HepG2 (cell line): ENCODE results near the gene ENDOU. TPM values are rescaled to one million over a fixed set of nuclear protein-coding genes. Genes with fewer than 3 reads are reported as not detected.

ENCODE experiments used
- EP300 ChIP-seq, 3 experiments: sonication (generic) in 1 of 3; formaldehyde crosslinking in 1 of 3; IDR thresholded peaks; 2 replicates each; pipeline versions ENCODE4 v1.5.1 to v1.6.1; 2011 to 2020; ENCODE audit warnings: low read depth in 2 of 3, low read length in 2 of 3, borderline replicate concordance in 1 of 3, improper control_type of control experiment in 1 of 3, mild to moderate bottlenecking in 1 of 3, missing genetic modification reagents in 1 of 3, moderate library complexity in 1 of 3
- FOSL1 ChIP-seq: sonication (generic); formaldehyde crosslinking; IDR thresholded peaks from 2 replicates; pipeline ENCODE4 v1.9.0; 2021; ENCODE audit warnings: missing genetic modification reagents, borderline replicate concordance
- HIVEP1 ChIP-seq: sonication (generic); formaldehyde crosslinking; IDR thresholded peaks from 2 replicates; pipeline ENCODE4 v1.4.0; 2020; ENCODE audit warnings: mild to moderate bottlenecking, missing genetic modification reagents
- NCOA5 ChIP-seq: sonication (generic); formaldehyde crosslinking; IDR thresholded peaks from 2 replicates; pipeline ENCODE4 v1.4.0; 2020; ENCODE audit warnings: missing genetic modification reagents
- POLR2AphosphoS2 ChIP-seq: IDR thresholded peaks from 2 replicates; pipeline ENCODE4 v1.6.1; 2011; ENCODE audit warnings: low read depth, low read length, improper control_type of control experiment
- SMAD9 ChIP-seq: sonication (generic); formaldehyde crosslinking; IDR thresholded peaks from 2 replicates; pipeline ENCODE4 v1.5.1; 2020; ENCODE audit warnings: mild to moderate bottlenecking, missing genetic modification reagents
- SOX13 ChIP-seq, 3 experiments: fragments of 450-650 bp in 1 of 3; sonication (generic) in 1 of 3; formaldehyde crosslinking in 1 of 3; IDR thresholded peaks in 2 of 3; conservative IDR thresholded peaks in 1 of 3; 2 replicates each; pipeline versions ENCODE4 v1.5.0 to v1.6.1; 2016 to 2020; ENCODE audit warnings: antibody characterized with exemption in 1 of 3, mild to moderate bottlenecking in 1 of 3, missing compliant biosample characterization in 1 of 3, missing genetic modification reagents in 1 of 3, moderate library complexity in 1 of 3
- SYNCRIP ChIP-seq: fragments of 200-400 bp; formaldehyde crosslinking; IDR thresholded peaks from 2 replicates; pipeline ENCODE4 v1.6.1; 2018; ENCODE audit warnings: mild to moderate bottlenecking, low read depth, low read length; ENCODE audit not compliant: insufficient read depth
- TAF1 ChIP-seq: sonication (generic); formaldehyde crosslinking; IDR thresholded peaks from 2 replicates; pipeline ENCODE4 v1.4.0; 2020; ENCODE audit warnings: missing genetic modification reagents
- ZNF3 ChIP-seq: IDR thresholded peaks from 2 replicates; pipeline ENCODE4 v1.7.0; 2017; ENCODE audit warnings: inconsistent platforms
- ZNF446 ChIP-seq: sonication (generic); formaldehyde crosslinking; IDR thresholded peaks from 2 replicates; pipeline ENCODE4 v1.5.0; 2020; ENCODE audit warnings: mild to moderate bottlenecking, missing genetic modification reagents
- ZNF652 ChIP-seq: IDR thresholded peaks from 2 replicates; pipeline ENCODE4 v1.6.1; 2016; ENCODE audit warnings: low read depth, borderline replicate concordance
- polyA plus RNA-seq, 8 experiments: library from polyadenylated mRNA; depleted of rRNA in 3 of 8; stranded (reverse) in 7 of 8; unstranded in 1 of 8; fragments of >200 nt; fragmentation: Illumina TruSeq in 4 of 8; extraction: Trizol in 4 of 8; gene quantifications; 2 replicates each; pipeline versions ENCODE4 v1.2.1 to v1.2.3, GENCODE V29; 2011 to 2016; ENCODE audit warnings: low read depth in 4 of 8, missing spikeins in 1 of 8, mixed read lengths in 1 of 8; ENCODE audit not compliant: insufficient read depth in 1 of 8
- total RNA-seq, 5 experiments: library from RNA; depleted of rRNA; stranded (reverse); fragments of >200 nt; fragmentation: Illumina TruSeq; extraction: Trizol; gene quantifications; 2 replicates each; pipeline ENCODE4 v1.2.3, GENCODE V29; 2016; ENCODE audit warnings: low read depth in 1 of 5
- TF ChIP-seq, protein P1 (sequence below): IDR thresholded peaks from 2 replicates; pipeline ENCODE4 v1.6.1; 2018; ENCODE audit warnings: missing genetic modification reagents, mild to moderate bottlenecking, missing compliant biosample characterization
- TF ChIP-seq, protein P2 (sequence below): sonication (generic); formaldehyde crosslinking; conservative IDR thresholded peaks from 2 replicates; pipeline ENCODE4 v1.8.0; 2022; ENCODE audit warnings: missing genetic modification reagents
- TF ChIP-seq, protein P3 (sequence below): sonication (generic); formaldehyde crosslinking; IDR thresholded peaks from 2 replicates; pipeline ENCODE4 v1.4.0; 2020; ENCODE audit warnings: mild to moderate bottlenecking, missing genetic modification reagents
- TF ChIP-seq, protein P4 (sequence below): sonication (generic); formaldehyde crosslinking; IDR thresholded peaks from 2 replicates; pipeline ENCODE4 v1.5.0; 2020; ENCODE audit warnings: missing genetic modification reagents
- TF ChIP-seq, protein P5 (sequence below): sonication (generic); formaldehyde crosslinking; IDR thresholded peaks from 2 replicates; pipeline ENCODE4 v1.4.0; 2020; ENCODE audit warnings: missing genetic modification reagents, borderline replicate concordance
- TF ChIP-seq, protein P6 (sequence below): IDR thresholded peaks from 2 replicates; pipeline ENCODE4 v1.6.1; 2016; ENCODE audit warnings: low read depth, borderline replicate concordance

Gene ENDOU
- total and polyA plus RNA-seq, 2 of the 13 experiments (the other 11 are each of a cell fraction or from before 2014, with no cell fraction given), result not detected

DNA sequence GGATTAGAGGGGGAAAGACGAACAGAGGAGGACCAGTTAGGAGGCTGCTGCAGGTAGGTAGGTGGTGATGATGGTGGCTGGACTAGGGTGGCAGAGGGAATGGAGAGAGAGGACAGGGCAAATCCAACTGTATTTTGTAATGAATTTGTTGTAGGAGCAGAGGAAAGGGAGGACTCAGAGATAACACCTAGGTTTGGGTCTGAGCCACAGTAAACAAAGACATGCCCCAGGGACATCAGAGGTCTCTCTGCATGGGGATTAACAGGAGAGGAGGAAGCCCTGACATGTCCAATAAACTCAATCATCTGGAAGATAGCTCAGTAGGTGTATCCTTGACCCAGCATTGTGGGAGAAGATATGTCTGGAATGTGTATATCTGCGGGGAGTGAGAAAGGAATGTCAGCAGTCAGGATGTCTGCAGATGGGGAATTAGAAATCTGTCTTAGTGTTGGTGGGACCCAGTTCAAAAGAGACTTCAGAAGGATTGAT, 43.1 kb upstream of the ENDOU start (continued):
- TF ChIP-seq, protein P1, sequence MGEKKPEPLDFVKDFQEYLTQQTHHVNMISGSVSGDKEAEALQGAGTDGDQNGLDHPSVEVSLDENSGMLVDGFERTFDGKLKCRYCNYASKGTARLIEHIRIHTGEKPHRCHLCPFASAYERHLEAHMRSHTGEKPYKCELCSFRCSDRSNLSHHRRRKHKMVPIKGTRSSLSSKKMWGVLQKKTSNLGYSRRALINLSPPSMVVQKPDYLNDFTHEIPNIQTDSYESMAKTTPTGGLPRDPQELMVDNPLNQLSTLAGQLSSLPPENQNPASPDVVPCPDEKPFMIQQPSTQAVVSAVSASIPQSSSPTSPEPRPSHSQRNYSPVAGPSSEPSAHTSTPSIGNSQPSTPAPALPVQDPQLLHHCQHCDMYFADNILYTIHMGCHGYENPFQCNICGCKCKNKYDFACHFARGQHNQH (CRISPR knock-in tag), result no peak
- no peak for TF ChIP-seq SOX13 (IDR thresholded peaks at IDR 0.05)
- peak in 1 of 2 experiments; percentile 46; a peak in 1 of 4 replicates for TF ChIP-seq SOX13 (CRISPR knock-in tag; conservative IDR thresholded peaks at IDR 0.05 in 1 of 2, IDR thresholded peaks at IDR 0.05 in 1 of 2)
- TF ChIP-seq POLR2AphosphoS2, result no peak
- no peak for TF ChIP-seq SYNCRIP
- TF ChIP-seq, protein P2, sequence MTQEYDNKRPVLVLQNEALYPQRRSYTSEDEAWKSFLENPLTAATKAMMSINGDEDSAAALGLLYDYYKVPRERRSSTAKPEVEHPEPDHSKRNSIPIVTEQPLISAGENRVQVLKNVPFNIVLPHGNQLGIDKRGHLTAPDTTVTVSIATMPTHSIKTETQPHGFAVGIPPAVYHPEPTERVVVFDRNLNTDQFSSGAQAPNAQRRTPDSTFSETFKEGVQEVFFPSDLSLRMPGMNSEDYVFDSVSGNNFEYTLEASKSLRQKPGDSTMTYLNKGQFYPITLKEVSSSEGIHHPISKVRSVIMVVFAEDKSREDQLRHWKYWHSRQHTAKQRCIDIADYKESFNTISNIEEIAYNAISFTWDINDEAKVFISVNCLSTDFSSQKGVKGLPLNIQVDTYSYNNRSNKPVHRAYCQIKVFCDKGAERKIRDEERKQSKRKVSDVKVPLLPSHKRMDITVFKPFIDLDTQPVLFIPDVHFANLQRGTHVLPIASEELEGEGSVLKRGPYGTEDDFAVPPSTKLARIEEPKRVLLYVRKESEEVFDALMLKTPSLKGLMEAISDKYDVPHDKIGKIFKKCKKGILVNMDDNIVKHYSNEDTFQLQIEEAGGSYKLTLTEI (CRISPR knock-in tag), result no peak
- no peak for TF ChIP-seq EP300 (IDR thresholded peaks at IDR 0.05; ENCODE audit: low read depth in 2 of 2, low read length in 2 of 2)
- TF ChIP-seq EP300 (CRISPR knock-in tag; IDR thresholded peaks at IDR 0.05; ENCODE audit: borderline replicate concordance), result no peak
- TF ChIP-seq FOSL1 (CRISPR knock-in tag), result no peak
- TF ChIP-seq, protein P3, sequence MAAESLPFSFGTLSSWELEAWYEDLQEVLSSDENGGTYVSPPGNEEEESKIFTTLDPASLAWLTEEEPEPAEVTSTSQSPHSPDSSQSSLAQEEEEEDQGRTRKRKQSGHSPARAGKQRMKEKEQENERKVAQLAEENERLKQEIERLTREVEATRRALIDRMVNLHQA (CRISPR knock-in tag), result no peak
- TF ChIP-seq HIVEP1 (CRISPR knock-in tag), result no peak
- TF ChIP-seq, protein P4, sequence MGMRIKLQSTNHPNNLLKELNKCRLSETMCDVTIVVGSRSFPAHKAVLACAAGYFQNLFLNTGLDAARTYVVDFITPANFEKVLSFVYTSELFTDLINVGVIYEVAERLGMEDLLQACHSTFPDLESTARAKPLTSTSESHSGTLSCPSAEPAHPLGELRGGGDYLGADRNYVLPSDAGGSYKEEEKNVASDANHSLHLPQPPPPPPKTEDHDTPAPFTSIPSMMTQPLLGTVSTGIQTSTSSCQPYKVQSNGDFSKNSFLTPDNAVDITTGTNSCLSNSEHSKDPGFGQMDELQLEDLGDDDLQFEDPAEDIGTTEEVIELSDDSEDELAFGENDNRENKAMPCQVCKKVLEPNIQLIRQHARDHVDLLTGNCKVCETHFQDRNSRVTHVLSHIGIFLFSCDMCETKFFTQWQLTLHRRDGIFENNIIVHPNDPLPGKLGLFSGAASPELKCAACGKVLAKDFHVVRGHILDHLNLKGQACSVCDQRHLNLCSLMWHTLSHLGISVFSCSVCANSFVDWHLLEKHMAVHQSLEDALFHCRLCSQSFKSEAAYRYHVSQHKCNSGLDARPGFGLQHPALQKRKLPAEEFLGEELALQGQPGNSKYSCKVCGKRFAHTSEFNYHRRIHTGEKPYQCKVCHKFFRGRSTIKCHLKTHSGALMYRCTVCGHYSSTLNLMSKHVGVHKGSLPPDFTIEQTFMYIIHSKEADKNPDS, result no peak
- no peak for TF ChIP-seq SMAD9 (CRISPR knock-in tag)
- TF ChIP-seq ZNF446 (CRISPR knock-in tag), result no peak
- TF ChIP-seq ZNF652 (CRISPR knock-in tag), result no peak
- TF ChIP-seq, protein P5, sequence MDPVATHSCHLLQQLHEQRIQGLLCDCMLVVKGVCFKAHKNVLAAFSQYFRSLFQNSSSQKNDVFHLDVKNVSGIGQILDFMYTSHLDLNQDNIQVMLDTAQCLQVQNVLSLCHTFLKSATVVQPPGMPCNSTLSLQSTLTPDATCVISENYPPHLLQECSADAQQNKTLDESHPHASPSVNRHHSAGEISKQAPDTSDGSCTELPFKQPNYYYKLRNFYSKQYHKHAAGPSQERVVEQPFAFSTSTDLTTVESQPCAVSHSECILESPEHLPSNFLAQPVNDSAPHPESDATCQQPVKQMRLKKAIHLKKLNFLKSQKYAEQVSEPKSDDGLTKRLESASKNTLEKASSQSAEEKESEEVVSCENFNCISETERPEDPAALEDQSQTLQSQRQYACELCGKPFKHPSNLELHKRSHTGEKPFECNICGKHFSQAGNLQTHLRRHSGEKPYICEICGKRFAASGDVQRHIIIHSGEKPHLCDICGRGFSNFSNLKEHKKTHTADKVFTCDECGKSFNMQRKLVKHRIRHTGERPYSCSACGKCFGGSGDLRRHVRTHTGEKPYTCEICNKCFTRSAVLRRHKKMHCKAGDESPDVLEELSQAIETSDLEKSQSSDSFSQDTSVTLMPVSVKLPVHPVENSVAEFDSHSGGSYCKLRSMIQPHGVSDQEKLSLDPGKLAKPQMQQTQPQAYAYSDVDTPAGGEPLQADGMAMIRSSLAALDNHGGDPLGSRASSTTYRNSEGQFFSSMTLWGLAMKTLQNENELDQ (CRISPR knock-in tag), result no peak
- TF ChIP-seq, protein P6, sequence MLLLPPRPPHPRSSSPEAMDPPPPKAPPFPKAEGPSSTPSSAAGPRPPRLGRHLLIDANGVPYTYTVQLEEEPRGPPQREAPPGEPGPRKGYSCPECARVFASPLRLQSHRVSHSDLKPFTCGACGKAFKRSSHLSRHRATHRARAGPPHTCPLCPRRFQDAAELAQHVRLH (CRISPR knock-in tag), result no peak
- TF ChIP-seq TAF1 (CRISPR knock-in tag), result no peak
- TF ChIP-seq ZNF3 (CRISPR knock-in tag), result no peak
- no peak for TF ChIP-seq NCOA5 (CRISPR knock-in tag)
